Breast epithelium (tissue), 3 donors: ENCODE results near the gene ASXL1.

Experiments
- POLR2A ChIP-seq: fragments of 450-650 bp; IDR thresholded peaks from one replicate; pipeline ENCODE4 v1.6.1; 2016; ENCODE audit warnings: antibody characterized with exemption, mild to moderate bottlenecking, moderate library complexity
- TF ChIP-seq, protein P1 (sequence below), 3 donors: fragments of 450-650 bp; IDR thresholded peaks; one replicate each; pipeline ENCODE4 v1.5.1; 2016 to 2017; ENCODE audit warnings: antibody characterized with exemption in 3 of 3, mild to moderate bottlenecking in 3 of 3, moderate library complexity in 3 of 3

- TF ChIP-seq, protein P1, sequence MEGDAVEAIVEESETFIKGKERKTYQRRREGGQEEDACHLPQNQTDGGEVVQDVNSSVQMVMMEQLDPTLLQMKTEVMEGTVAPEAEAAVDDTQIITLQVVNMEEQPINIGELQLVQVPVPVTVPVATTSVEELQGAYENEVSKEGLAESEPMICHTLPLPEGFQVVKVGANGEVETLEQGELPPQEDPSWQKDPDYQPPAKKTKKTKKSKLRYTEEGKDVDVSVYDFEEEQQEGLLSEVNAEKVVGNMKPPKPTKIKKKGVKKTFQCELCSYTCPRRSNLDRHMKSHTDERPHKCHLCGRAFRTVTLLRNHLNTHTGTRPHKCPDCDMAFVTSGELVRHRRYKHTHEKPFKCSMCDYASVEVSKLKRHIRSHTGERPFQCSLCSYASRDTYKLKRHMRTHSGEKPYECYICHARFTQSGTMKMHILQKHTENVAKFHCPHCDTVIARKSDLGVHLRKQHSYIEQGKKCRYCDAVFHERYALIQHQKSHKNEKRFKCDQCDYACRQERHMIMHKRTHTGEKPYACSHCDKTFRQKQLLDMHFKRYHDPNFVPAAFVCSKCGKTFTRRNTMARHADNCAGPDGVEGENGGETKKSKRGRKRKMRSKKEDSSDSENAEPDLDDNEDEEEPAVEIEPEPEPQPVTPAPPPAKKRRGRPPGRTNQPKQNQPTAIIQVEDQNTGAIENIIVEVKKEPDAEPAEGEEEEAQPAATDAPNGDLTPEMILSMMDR (IDR thresholded peaks at IDR 0.05) = no peak
- TF ChIP-seq POLR2A = no peak
Measured at GRCh38 chr20:32476684-32477593, 118.8 kb downstream of the ASXL1 start.
